GM12873 (cell line): ENCODE data around the gene SFRP5.

Experiments
- TF ChIP-seq, protein P1 (sequence below): IDR thresholded peaks from 2 replicates; pipeline ENCODE4 v1.5.1; 2012; ENCODE audit warnings: low read depth, mild to moderate bottlenecking, moderate library complexity, low read length, control low read depth; ENCODE audit not compliant: insufficient read depth; ENCODE audit errors: missing control alignments

Gene SFRP5

DNA sequence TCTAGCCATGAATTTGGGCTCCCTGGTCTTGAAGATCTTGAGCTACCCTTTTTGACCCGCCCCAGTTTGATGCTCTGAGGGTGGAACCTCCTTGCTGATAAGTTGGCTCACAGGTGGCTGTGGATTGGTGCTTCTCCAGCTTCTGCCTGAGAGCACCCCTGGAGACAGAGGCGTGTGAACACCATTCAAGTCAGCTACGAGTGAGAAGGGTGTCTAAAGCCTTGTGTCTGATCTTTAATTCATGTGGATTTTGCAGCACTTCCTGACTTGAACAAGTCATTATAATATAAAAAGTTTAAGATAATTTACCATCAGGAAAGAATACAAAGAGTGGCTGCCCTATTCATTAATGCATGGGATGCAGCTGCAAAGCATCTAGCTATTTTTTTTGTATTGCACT, 40.2 kb upstream of the SFRP5 start:
- TF ChIP-seq, protein P1, sequence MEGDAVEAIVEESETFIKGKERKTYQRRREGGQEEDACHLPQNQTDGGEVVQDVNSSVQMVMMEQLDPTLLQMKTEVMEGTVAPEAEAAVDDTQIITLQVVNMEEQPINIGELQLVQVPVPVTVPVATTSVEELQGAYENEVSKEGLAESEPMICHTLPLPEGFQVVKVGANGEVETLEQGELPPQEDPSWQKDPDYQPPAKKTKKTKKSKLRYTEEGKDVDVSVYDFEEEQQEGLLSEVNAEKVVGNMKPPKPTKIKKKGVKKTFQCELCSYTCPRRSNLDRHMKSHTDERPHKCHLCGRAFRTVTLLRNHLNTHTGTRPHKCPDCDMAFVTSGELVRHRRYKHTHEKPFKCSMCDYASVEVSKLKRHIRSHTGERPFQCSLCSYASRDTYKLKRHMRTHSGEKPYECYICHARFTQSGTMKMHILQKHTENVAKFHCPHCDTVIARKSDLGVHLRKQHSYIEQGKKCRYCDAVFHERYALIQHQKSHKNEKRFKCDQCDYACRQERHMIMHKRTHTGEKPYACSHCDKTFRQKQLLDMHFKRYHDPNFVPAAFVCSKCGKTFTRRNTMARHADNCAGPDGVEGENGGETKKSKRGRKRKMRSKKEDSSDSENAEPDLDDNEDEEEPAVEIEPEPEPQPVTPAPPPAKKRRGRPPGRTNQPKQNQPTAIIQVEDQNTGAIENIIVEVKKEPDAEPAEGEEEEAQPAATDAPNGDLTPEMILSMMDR = no peak

DNA sequence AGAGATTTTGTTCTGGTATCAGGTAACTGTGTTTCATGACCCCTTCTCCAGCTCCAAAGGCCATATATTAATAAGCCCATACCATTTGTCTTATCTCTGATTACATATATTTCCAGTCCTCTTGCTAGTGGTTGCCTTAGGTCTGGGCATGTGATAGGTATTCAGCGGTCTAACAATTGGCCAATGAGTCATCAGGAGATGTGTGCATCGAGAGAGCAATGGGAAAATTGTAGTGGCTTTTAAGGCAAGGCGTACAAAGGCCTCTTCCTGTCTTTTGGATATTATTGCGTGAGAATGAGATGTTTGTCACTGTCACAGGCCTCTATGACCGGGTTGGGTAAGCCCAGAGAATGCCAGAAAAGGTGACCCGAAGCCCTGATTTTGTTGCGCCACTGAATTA, 38.6 kb upstream of the SFRP5 start:
- TF ChIP-seq, protein P1 = no peak

DNA sequence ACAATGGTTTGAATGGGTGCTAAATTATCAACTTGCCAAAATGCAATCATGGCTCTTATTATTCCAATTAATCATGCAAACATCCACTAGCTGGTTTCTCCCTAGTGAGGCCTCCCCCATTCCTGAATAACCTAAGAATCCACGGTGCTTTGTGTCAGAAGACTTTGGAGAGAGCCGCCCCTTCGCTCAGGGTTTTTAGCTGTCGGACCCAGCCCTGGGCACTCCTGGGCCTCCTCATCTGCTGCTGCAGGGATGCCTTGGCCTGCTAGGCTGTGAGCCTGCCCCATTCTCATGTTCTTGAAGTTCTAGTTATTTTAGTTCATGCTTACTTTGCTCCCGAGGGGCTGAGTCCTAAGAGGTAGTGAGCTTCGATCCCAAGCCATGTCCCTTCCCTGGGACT, 34.1 kb upstream of the SFRP5 start:
- TF ChIP-seq, protein P1 = no peak

DNA sequence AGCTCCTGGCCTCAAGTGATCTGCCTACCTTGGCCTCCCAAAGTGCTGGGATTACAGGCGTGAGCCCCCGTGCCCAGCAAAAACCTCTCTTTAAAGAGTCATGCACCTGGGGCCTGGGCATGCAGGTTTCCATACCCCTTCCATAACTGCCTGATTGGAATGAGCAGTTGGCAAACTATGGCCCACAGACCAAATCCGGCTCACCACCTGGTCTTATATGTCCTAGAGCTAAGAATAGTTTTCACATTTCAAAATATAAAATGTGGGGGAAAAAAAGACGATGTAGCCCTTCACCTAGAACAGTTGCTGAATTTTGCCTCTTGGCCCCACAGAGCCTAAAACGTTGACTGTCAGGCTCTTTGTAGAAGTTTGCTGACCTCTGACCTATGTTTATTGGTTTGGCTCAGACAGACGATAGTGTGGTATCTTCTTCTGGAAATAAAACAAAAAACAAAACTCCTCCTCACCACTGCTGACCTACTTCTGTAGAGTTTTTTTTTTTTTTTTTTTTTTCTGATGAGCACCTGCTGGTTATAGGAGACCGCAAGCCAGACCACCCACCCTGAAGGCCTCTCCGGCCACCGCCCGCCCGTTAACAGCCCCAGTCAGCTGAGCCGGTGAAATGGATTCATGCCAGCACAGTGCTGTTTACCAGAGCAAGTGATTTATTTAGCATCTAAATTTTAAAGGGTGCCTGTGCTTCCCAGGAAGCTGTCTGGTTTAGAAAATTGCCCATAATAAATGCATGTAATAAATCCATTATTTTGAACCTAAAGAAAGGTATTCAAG, 33.5 kb upstream of the SFRP5 start:
- TF ChIP-seq, protein P1 = no peak

DNA sequence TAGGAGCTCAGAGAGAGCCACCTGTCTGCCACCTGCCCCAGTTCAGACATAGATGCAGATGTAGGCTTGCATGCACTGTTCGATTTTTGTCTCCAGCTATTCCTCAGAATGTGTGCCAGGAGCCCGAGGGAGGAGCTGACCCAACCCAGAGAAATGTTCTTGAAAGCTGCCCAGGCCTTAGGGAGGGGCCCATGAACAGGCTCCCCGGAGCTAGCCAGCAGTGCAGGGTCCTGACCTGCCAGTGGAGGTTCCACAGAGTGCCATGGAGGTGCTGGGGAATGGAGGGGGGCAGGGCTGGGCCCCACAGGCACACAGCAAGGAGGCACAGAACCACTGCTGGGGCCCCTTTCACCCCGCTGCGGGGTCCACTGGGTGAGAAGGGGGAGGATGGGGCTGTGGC, 29.6 kb upstream of the SFRP5 start:
- TF ChIP-seq, protein P1 = no peak

DNA sequence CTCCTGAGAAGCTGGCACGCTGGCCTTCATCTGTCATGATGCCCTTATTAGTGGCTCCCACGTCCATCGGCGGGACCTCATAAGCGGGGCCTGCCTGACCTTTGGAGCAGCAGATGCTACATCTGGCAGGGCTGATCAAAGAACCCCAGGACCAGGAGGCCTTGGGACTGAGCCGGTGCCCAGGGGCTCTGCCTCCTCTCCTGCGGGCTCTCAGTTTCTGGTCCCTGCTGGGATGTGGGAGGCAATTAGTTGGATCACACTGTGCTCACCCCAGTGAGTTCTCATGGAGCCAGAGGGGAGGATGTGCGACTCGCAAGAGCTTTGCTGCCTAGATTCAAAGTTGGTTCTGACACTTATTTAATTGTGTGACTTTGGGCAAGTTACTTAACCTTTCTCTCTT, 28.7 kb upstream of the SFRP5 start:
- TF ChIP-seq, protein P1 = no peak

DNA sequence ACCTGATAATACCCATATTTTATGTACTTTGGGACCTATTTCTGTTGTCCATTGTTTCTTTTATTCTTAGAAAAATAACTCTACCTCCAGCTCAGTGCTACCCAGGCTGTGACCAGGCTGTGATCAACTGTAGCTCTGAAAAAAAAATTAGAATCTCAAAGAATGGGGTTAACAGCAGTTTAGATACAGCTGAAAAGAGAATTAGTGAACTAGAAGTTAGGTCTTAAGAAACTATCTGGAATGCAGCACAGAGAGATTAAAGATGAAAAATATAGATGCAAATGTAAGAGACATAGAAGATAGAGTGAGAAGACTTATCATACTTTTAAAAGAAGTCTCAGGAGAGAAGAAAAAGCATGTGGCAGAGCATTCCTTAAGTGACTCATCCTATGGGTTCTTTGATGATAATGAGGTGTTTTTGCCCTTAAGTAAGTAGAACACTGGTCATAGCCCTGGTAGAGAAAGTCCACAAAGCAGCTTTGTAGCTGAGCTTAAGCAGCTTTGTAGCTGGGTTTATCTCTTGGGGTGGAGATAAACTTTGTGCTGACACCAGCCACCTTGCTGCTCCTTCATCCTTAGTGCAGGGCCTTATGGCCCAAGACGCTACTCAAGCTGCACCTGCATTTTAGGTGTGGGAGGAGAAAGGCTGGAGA, 27.3 kb upstream of the SFRP5 start:
- TF ChIP-seq, protein P1 = no peak
